ENCODE measurements around the gene RIT2.

DNA sequence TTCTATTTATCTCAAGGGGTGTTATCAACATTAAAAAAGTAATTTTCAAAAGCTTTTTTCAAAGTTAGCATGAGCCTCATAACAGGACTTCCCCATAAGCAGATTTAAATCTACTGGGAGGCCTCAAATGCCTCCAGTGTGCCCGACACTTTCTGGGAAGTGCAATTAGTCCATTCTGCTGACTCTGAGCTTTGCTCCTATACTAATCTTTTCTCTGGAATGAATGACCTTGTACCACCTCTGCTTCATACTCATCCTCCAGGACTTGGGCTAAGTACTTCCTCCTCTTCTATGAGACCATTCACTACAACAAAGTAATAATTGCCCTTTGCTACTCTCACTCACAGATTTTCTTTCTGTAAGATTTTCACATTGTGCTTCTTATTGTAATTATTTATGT, 111.1 kb downstream of the RIT2 start:
- TF ChIP-seq SALL2 (tag by site-specific recombination; IDR thresholded peaks at IDR 0.05; ENCODE audit: borderline replicate concordance) = no peak
- no peak for TF ChIP-seq ZNF544 (tag by site-specific recombination; IDR thresholded peaks at IDR 0.05)
- TF ChIP-seq, protein P1, sequence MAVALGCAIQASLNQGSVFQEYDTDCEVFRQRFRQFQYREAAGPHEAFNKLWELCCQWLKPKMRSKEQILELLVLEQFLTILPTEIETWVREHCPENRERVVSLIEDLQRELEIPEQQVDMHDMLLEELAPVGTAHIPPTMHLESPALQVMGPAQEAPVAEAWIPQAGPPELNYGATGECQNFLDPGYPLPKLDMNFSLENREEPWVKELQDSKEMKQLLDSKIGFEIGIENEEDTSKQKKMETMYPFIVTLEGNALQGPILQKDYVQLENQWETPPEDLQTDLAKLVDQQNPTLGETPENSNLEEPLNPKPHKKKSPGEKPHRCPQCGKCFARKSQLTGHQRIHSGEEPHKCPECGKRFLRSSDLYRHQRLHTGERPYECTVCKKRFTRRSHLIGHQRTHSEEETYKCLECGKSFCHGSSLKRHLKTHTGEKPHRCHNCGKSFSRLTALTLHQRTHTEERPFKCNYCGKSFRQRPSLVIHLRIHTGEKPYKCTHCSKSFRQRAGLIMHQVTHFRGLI (tag by site-specific recombination; IDR thresholded peaks at IDR 0.05) = no peak
